Endometrium (tissue), 2 donors: ENCODE results near the gene EPG5.
"Not testable (repeated sequence)": the region's sequence is repeated elsewhere in the genome, so short reads cannot be mapped to it uniquely, and the experiment has no call there.

Experiments used
- FAIRE-seq: peaks from 2 replicates; lab custom pipeline; 2012; peaks lifted over from hg19 to GRCh38; lab: Jason Lieb, UNC
- donor health status: control.
- donor health status: control.

EPG5 gene

GRCh38 chr18:45978084-45978483, 11.0 kb upstream of the EPG5 start:
- no peak for FAIRE-seq

GRCh38 chr18:45976974-45977373, 9.8 kb upstream of the EPG5 start:
- no peak for FAIRE-seq

- FAIRE-seq: no peak
These were observed 9.4 kb upstream of the EPG5 start for GRCh38 chr18:45976566-45976965.

- FAIRE-seq: peak; percentile 74
These were observed 7.0 kb upstream of the EPG5 start for GRCh38 chr18:45974088-45974536.

GRCh38 chr18:45964913-45965312, 2.2 kb downstream of the EPG5 start:
- FAIRE-seq: not testable (repeated sequence)

- FAIRE-seq: no peak
These were observed 4.3 kb downstream of the EPG5 start for GRCh38 chr18:45962866-45963265.

- FAIRE-seq: no peak
These were observed 4.7 kb downstream of the EPG5 start for GRCh38 chr18:45962461-45962860.

GRCh38 chr18:45959484-45959883, 7.6 kb downstream of the EPG5 start:
- not testable (repeated sequence) for FAIRE-seq

GRCh38 chr18:45958730-45959129, 8.4 kb downstream of the EPG5 start:
- FAIRE-seq: no peak

- no peak for FAIRE-seq
These were observed 9.1 kb downstream of the EPG5 start for GRCh38 chr18:45958027-45958426.

- no peak for FAIRE-seq
These were observed 10.0 kb downstream of the EPG5 start for GRCh38 chr18:45957100-45957499.

- no peak for FAIRE-seq
These were observed 12.8 kb downstream of the EPG5 start for GRCh38 chr18:45954070-45954934.

- no peak for FAIRE-seq
These were observed 16.0 kb downstream of the EPG5 start for GRCh38 chr18:45951016-45951714.

- FAIRE-seq: no peak
These were observed 21.5 kb downstream of the EPG5 start for GRCh38 chr18:45945669-45946068.

GRCh38 chr18:45940724-45941123, 26.4 kb downstream of the EPG5 start:
- no peak for FAIRE-seq

- FAIRE-seq: no peak
These were observed 27.9 kb downstream of the EPG5 start for GRCh38 chr18:45939236-45939635.

- no peak for FAIRE-seq
These were observed 28.6 kb downstream of the EPG5 start for GRCh38 chr18:45938488-45938935.

GRCh38 chr18:45935591-45936335, 31.4 kb downstream of the EPG5 start:
- FAIRE-seq: no peak

GRCh38 chr18:45932708-45933107, 34.4 kb downstream of the EPG5 start:
- no peak for FAIRE-seq

GRCh38 chr18:45930963-45931362, 36.2 kb downstream of the EPG5 start:
- FAIRE-seq: no peak

GRCh38 chr18:45926691-45927090, 40.4 kb downstream of the EPG5 start:
- FAIRE-seq: no peak

GRCh38 chr18:45926085-45926484, 41.0 kb downstream of the EPG5 start:
- no peak for FAIRE-seq

GRCh38 chr18:45923138-45923537, 44.0 kb downstream of the EPG5 start:
- no peak for FAIRE-seq
